Activated naive CD8-positive, alpha-beta T cell treated with anti-CD3 and anti-CD28 coated beads for 36 hours (primary cell): Measurements from ENCODE around the gene C1orf116. TPM values are rescaled to one million over a fixed set of nuclear protein-coding genes. Genes with fewer than 3 reads are reported as not detected.

Experiments
- DNase-seq: peaks from one replicate; pipeline ENCODE4 v3.0.0; 2021
- H3K27ac Mint-ChIP-seq: one replicate; pipeline ENCODE4 v1.8.0; 2022; ENCODE audit warnings: mild to moderate bottlenecking, moderate library complexity, mixed read lengths
- H3K27me3 Mint-ChIP-seq: one replicate; pipeline ENCODE4 v1.8.0; 2022; ENCODE audit warnings: mild to moderate bottlenecking, mixed read lengths
- H3K36me3 Mint-ChIP-seq: one replicate; pipeline ENCODE4 v1.8.0; 2021; ENCODE audit warnings: mild to moderate bottlenecking, mixed read lengths
- H3K4me1 Mint-ChIP-seq: one replicate; pipeline ENCODE4 v1.8.0; 2021; ENCODE audit warnings: mixed read lengths
- H3K4me3 Mint-ChIP-seq: one replicate; pipeline ENCODE4 v1.8.0; 2022; ENCODE audit warnings: mild to moderate bottlenecking, moderate library complexity, mixed read lengths
- H3K9me3 Mint-ChIP-seq: one replicate; pipeline ENCODE4 v1.8.0; 2022; ENCODE audit warnings: mixed read lengths
- total RNA-seq, 2 experiments: library from RNA; stranded (reverse); gene quantifications; one replicate each; pipeline ENCODE4 v1.2.3, GENCODE V29; 2021

The C1orf116 gene
- total RNA-seq, 2 experiments from 2014 or later = 0.08 TPM; not detected in 1

DNA sequence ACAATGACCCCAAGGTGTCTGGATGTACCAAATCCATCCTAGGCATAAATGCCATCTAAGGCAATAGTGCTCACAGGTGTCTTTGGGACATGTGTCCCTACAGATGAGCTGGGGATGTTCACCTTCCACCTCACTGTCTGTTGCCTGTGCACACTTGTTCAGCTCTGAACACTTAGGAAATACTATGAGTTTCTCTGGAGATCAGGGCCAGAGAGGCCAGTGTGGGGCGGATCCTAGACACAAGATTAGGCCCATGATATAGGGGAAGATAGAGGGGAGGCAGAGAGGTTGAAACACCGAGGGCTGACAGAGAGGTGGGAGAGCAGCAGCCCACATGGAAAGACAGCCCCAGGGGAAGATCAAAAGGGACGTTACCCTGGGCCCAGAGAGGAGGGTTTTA, 25.6 kb downstream of the C1orf116 start:
- Mint-ChIP-seq H3K27me3 (peaks cover 3% of the 10 kb centered on the region), H3K9me3 (no peaks in the 10 kb centered on the region), H3K4me1 (no peaks in the 10 kb centered on the region), H3K27ac (no peak overlapping the region), H3K36me3 (no peaks in the 10 kb centered on the region), H3K4me3 (no peak overlapping the region)
- no peak for DNase-seq

DNA sequence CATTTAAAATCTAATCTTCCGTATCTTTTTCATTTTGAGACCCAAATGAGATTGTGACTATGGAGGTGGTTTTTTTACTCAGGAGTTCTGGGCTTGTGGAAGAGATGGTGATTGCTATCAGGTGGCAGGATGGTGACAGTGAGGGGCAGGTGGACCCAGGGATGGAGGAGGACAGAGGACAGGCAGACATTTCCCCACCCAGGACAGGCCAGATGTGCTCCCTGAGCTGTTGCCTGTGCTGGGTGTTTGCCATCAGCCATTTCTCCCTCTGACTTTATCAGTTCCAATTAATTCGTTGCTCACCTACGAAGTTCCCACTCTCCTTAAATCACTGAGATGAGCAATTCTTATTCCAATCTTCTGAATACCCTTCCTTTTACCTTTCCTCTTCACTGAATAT, 26.5 kb downstream of the C1orf116 start:
- no peaks in the 10 kb centered on the region for H3K4me1 Mint-ChIP-seq
- no peak overlapping the region for H3K4me3 Mint-ChIP-seq
- no peak for DNase-seq
- no peak overlapping the region for H3K27ac Mint-ChIP-seq
- peaks cover 3% of the 10 kb centered on the region for H3K27me3 Mint-ChIP-seq
- H3K9me3 Mint-ChIP-seq = no peaks in the 10 kb centered on the region
- H3K36me3 Mint-ChIP-seq = no peaks in the 10 kb centered on the region

DNA sequence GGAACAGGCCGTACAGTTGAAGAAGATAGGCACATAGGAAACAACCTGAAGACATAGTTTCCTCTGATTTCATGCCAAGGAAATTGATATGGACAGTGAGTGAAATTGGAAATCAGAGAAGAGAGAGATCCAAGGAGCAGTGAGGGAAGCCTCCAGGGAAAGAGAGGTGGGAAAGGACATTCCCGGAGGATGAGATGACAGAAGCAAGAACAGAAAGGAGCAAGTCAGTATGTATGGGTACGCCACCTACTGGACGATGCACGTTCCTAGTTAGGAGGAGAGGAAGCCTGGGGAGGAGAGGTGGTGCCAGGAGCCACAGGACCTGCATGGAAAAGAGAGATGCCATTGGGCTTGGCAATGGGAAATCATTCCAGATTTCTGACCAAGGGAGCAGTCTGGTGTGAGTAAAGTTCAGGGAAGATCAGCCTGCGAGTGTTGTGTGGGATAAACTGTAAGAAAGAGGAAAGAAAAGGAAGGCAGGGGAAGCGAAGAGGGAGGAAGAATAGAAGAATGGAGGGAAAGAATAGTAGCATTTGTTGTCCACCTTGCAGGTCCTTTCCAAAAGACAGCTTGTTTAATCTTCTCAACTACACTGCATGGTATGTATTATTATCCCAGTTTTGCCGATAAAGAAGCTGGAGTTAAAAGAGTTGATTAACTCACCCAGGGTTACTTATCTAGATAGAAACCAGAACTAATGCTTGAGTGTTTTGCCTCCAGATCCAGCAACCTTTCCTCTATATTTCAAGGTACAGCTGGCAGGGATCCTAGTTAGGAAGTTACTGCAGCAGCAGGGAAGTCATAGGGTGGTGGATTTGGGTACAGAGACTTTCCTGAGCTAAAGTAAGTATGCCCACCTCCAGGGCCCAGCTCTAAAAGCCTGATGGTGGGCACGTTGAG, 27.4 kb downstream of the C1orf116 start:
- H3K4me3 Mint-ChIP-seq = no peak overlapping the region
- H3K27me3 Mint-ChIP-seq = peaks cover 3% of the 10 kb centered on the region
- H3K9me3 Mint-ChIP-seq = no peaks in the 10 kb centered on the region
- no peaks in the 10 kb centered on the region for H3K4me1 Mint-ChIP-seq
- H3K27ac Mint-ChIP-seq = no peak overlapping the region
- no peaks in the 10 kb centered on the region for H3K36me3 Mint-ChIP-seq
- no peak for DNase-seq

DNA sequence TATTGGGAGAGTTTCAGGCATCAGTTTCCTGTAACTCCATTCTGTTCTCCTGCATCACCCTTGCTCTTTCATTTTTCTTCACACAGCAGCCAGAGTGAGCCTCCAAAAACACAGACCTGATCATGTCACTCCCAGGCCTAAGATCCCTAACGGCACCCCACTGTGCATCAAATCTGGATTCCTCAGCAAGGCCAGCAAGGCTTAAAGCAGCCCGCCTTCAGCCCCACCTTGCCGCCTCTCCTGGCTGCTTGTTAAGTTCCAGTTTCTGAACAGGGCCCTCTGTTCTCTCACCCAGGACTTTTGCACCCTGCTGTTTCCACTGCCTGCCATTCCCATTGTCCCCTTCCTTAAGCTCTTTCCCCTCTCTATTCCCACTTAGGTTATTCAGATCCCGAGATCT, 29.3 kb downstream of the C1orf116 start:
- Mint-ChIP-seq H3K9me3 (no peaks in the 10 kb centered on the region), H3K36me3 (no peaks in the 10 kb centered on the region), H3K27ac (no peak overlapping the region), H3K4me3 (no peak overlapping the region), H3K4me1 (no peaks in the 10 kb centered on the region), H3K27me3 (peaks cover 3% of the 10 kb centered on the region)
- no peak for DNase-seq

DNA sequence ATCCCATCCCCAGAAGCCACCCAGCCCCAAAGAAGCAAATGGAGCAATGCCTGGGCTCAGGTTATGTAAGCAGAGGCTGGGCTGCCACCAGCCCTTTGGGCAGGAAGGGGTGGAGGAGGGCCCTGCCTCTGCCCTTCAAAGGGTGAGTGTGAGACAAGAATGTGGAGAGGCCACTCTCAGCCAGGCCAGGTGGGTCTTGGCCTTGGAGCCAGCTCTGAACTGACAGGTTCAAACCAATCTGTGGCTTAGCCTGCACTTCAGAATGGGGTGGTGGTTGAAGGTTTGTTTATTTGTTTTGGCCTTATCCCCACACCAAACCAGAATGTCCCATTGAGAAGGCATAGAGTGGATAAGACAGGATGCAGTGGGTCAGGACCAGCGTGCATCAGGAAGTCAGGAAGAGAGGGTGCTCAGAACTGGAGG, 29.8 kb downstream of the C1orf116 start:
- Mint-ChIP-seq H3K27ac (no peak overlapping the region), H3K27me3 (peaks cover 3% of the 10 kb centered on the region), H3K36me3 (no peaks in the 10 kb centered on the region), H3K4me1 (no peaks in the 10 kb centered on the region), H3K4me3 (no peak overlapping the region), H3K9me3 (no peaks in the 10 kb centered on the region)
- DNase-seq = no peak

DNA sequence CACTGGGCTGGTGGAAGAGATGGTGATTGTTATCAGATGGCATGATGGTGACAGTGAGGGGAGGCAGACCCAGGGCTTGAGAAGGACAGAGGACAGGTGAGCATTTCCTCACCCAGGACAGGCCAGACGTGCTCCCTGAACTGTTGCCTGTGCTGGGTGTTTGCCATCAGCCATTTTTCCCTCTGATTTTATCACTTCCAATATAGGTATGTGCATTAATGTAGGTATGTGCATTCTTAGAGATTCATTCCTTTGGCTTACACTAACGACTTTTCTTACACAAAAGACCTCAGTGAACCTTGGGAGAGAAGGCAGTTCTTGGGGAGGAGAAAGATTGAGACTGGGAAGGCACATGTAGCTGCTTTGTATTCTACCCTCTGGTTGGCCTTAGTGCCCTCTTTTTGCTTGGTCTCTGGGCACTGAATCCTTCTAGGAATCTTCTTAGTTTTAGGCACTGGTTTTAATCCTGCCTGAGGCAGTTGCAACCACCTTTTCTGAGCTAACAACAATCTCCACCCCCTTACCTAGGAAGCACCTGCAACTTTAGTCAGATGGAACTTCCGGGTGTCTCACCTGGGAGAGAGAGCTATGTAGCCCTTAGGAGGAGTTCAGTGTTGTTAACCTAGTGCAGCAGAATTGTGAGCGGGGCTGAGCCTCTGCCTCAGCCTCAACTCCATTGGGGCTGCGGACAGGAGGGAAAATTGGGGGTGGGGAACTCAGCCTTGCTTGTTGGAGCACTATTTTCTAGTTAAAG, 30.9 kb downstream of the C1orf116 start:
- Mint-ChIP-seq H3K27me3 (peaks cover 6% of the 10 kb centered on the region), H3K9me3 (no peaks in the 10 kb centered on the region), H3K4me1 (no peaks in the 10 kb centered on the region), H3K36me3 (no peaks in the 10 kb centered on the region), H3K4me3 (no peak overlapping the region), H3K27ac (no peak overlapping the region)
- DNase-seq = no peak

DNA sequence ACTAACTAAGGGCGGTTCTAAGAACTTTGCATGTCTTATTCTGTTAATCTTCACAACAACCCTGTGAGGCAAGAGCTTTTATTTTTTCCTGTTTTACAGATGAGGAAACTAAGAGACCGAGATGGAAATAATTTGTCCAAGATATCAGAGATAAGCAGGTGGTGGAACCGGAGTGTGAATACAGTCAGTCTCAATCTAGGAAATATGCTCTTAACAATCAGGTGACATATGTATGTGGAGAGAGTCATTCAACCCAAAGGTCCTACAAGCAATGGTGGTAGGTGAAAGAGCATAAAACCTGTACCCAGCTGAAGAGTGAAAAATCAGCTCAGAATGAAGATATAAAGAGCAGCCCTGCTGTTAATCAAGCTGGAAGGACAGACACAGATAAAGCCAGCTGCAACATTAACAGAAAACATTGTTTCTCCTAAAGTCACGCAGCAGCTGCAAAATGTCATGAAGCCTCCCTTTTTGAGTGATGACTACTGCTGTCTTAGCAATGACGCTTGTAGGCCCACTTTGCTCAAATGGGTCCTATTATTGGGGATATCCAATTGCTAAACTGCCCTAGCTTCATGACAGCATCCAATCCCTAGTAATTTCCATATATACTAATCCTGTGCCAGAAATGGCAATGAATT, 31.8 kb downstream of the C1orf116 start:
- Mint-ChIP-seq H3K4me3 (no peak overlapping the region), H3K4me1 (no peaks in the 10 kb centered on the region), H3K27me3 (peaks cover 8% of the 10 kb centered on the region), H3K27ac (no peak overlapping the region), H3K9me3 (no peaks in the 10 kb centered on the region), H3K36me3 (no peaks in the 10 kb centered on the region)
- DNase-seq = no peak

DNA sequence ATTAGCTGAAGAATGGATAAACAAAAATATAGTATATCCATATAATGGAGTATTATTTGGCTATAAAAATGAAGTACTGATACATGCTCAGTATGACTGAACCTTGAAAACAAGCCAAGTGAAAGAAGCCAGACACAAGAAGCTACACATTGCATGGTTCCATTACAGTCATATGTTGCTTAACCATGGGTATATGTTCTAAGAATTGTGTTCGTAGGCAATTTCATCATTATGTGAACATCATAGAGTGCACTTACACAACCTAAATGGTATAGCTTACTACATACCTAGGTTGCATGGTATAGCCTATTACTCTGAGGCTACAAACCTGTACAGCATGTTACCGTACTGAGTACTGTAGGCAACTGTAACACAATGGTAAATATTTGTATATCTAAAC, 33.7 kb downstream of the C1orf116 start:
- no peak for DNase-seq
- H3K27me3 Mint-ChIP-seq = peaks cover 11% of the 10 kb centered on the region
- H3K27ac Mint-ChIP-seq = no peak overlapping the region
- no peak overlapping the region for H3K4me3 Mint-ChIP-seq
- no peaks in the 10 kb centered on the region for H3K4me1 Mint-ChIP-seq
- H3K36me3 Mint-ChIP-seq = no peaks in the 10 kb centered on the region
- no peaks in the 10 kb centered on the region for H3K9me3 Mint-ChIP-seq

DNA sequence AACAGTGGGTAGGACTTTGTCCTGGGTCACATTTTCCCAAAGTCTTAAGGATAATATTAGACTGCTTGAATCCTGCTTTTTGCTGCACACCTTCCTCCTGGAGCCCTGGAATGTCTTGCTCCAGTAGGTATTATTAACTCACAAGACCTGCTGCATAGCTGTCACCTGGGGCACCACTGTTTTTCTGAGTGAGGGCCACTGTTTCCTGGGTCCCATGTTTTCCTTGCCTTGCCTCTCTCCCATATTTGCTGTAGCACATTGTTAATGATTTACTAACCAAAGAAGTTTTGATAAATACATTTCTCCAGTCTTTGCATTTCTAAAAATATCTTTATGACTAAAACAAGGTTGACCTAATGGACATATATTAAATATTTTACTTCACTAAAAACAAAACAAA, 39.8 kb downstream of the C1orf116 start:
- Mint-ChIP-seq H3K27me3 (peaks cover 35% of the 10 kb centered on the region), H3K36me3 (no peaks in the 10 kb centered on the region)

DNA sequence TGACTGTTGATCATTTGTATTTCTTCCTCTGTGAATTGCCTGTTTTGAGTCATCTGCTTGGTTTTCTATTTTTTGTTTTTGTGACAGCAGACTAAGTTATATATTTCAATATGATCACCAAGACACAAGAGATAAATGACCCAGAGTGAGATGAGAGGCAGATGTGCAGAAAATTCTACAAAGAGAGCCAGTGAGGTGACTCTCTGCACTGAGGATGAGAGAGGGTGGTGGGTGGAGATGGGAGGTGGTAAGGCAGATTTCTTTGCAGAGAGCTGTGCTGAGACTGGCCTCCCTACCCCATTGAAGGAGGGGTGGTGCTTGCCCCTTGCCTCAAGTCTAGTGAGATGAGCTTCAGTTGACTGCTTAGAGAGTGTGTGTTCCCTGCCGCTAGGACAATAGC, 44.7 kb downstream of the C1orf116 start:
- no peak for DNase-seq
- Mint-ChIP-seq H3K9me3 (no peaks in the 10 kb centered on the region), H3K27me3 (peaks cover 37% of the 10 kb centered on the region), H3K27ac (no peak overlapping the region), H3K36me3 (no peaks in the 10 kb centered on the region), H3K4me3 (no peak overlapping the region), H3K4me1 (no peaks in the 10 kb centered on the region)

More for the DNA sequence above, 39.8 kb downstream of the C1orf116 start:
- Mint-ChIP-seq H3K27ac (no peak overlapping the region), H3K4me1 (no peaks in the 10 kb centered on the region), H3K4me3 (no peak overlapping the region), H3K9me3 (no peaks in the 10 kb centered on the region)
- DNase-seq = no peak

DNA sequence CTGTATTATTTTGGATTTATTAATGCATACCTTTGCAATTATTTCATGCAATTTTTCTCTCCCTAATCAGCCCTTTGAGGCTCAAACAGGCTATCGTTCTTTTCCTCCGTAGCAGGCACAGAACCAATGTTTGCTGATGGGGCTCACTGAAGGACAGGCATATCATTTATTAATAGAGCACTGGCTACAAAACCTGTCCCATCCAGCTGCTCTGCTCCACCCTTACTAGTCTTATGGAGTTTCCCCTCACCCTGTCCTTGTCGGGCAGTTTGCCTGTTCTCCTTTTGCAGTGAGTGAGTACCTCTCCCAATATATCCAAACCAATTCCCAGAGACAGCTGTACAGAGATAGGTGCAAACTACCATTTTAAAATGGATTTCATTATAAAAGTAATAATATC, 45.7 kb downstream of the C1orf116 start:
- Mint-ChIP-seq H3K4me3 (no peak overlapping the region), H3K9me3 (no peaks in the 10 kb centered on the region), H3K4me1 (no peaks in the 10 kb centered on the region), H3K36me3 (no peaks in the 10 kb centered on the region), H3K27me3 (peaks cover 28% of the 10 kb centered on the region), H3K27ac (no peak overlapping the region)
- DNase-seq = no peak

DNA sequence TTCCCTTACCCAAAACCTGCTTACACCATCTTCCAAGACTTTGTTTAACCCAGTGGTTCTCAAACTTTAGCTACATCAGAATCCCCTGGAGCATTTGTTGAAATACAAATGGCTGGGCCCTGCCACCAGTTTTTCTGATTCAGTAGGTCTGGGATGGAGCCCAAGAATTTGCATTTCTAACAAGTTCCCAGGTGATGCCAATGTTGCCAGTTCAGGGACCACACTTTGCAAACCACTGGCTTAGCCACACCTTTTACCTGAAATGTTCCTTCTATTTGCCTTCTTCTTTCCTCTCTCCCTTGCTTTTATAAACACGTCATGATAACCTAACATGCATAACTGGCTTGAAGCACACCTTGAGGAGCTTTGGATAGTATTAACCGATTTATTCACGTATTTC, 46.2 kb downstream of the C1orf116 start:
- no peaks in the 10 kb centered on the region for H3K36me3 Mint-ChIP-seq
- no peak overlapping the region for H3K27ac Mint-ChIP-seq

DNA sequence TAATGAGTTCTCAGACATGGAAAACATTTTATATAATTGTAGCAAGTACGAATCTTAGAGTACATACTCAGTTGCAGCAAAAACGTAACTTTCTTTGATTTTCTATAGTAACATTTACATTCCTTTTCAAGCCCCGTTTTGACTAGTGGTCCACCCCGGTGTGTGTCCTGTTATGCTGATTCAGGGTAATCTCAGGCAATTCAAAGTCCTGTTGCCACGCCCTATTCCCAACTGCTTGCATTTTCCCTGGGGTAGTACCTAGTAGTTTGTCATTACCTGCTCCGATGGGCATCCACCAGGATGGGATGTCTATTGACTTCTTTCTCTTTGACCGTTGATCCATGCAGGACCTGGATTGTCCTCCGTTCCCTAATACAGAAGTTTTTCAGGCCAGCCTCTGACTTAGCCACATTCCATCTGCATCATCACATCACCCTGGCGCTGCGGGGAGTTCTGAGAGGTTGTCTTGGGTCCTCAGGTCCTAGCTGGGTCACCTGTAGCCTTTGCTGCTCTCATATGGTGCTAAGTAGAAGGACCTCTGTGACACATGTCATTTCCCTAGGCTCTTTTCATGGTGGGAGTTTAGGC, 47.3 kb downstream of the C1orf116 start:
- H3K36me3 Mint-ChIP-seq = no peaks in the 10 kb centered on the region

More for the DNA sequence above, 46.2 kb downstream of the C1orf116 start:
- DNase-seq = no peak
- Mint-ChIP-seq H3K9me3 (no peaks in the 10 kb centered on the region), H3K4me3 (no peak overlapping the region), H3K27me3 (peaks cover 23% of the 10 kb centered on the region), H3K4me1 (no peaks in the 10 kb centered on the region)

DNA sequence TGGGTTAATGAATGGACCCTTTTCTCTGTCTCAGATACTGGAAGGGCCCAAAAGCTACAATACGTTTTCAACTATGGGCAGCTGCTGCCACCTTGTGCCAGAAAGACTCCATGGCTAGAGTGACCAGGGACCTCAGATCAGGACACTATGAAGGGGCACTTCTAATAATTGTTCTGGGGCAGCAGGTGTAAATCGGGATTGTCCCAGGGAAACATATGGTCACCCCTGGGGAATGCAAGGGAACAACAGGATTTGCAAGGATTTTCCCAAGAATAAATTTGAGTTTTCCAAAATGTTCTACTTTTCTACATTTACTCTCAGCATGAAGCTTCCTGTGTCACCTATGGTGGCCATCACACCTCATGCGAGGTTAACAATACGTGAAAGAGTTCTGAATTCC, 50.3 kb downstream of the C1orf116 start:
- DNase-seq = peak; percentile 40
- H3K9me3 Mint-ChIP-seq = no peaks in the 10 kb centered on the region
- no peaks in the 10 kb centered on the region for H3K4me1 Mint-ChIP-seq
- no peak overlapping the region for H3K27ac Mint-ChIP-seq
- no peak overlapping the region for H3K4me3 Mint-ChIP-seq
- H3K36me3 Mint-ChIP-seq = no peaks in the 10 kb centered on the region
- H3K27me3 Mint-ChIP-seq = peaks cover 17% of the 10 kb centered on the region

More for the DNA sequence above, 47.3 kb downstream of the C1orf116 start:
- Mint-ChIP-seq H3K27ac (no peak overlapping the region), H3K4me1 (no peaks in the 10 kb centered on the region), H3K9me3 (no peaks in the 10 kb centered on the region), H3K4me3 (no peak overlapping the region), H3K27me3 (peaks cover 21% of the 10 kb centered on the region)
- no peak for DNase-seq
